IPS-20b (cell line): ENCODE results near the gene TUBB.
"Not testable (repeated sequence)": the region's sequence is repeated elsewhere in the genome, so short reads cannot be mapped to it uniquely, and the experiment has no call there.

Experiments
- H3K27ac ChIP-seq: one replicate; pipeline ENCODE4 v1.5.1; 2013; ENCODE audit warnings: low read length
- H3K27me3 ChIP-seq: 2 replicates; pipeline ENCODE4 v1.6.1; 2013; ENCODE audit warnings: mild to moderate bottlenecking, low read length, inconsistent platforms; ENCODE audit not compliant: insufficient read depth
- H3K36me3 ChIP-seq: 2 replicates; pipeline ENCODE4 v1.6.1; 2013; ENCODE audit warnings: low read depth, mild to moderate bottlenecking, inconsistent platforms, low read length, moderate library complexity; ENCODE audit not compliant: insufficient read depth
- H3K4me1 ChIP-seq: 2 replicates; pipeline ENCODE4 v1.6.1; 2013; ENCODE audit warnings: mild to moderate bottlenecking, control low read depth, inconsistent platforms, low read length, moderate library complexity; ENCODE audit not compliant: insufficient read depth
- H3K4me3 ChIP-seq: 2 replicates; pipeline ENCODE4 v1.5.1; 2013; ENCODE audit warnings: mild to moderate bottlenecking, low read length, inconsistent platforms
- H3K9ac ChIP-seq: 2 replicates; pipeline ENCODE4 v1.6.1; 2013; ENCODE audit warnings: low read depth, mild to moderate bottlenecking, inconsistent platforms, low read length, moderate library complexity
- H3K9me3 ChIP-seq: 2 replicates; pipeline ENCODE4 v1.6.1; 2013; ENCODE audit warnings: mild to moderate bottlenecking, low read depth, low read length, inconsistent platforms; ENCODE audit not compliant: insufficient read depth

TUBB gene

DNA sequence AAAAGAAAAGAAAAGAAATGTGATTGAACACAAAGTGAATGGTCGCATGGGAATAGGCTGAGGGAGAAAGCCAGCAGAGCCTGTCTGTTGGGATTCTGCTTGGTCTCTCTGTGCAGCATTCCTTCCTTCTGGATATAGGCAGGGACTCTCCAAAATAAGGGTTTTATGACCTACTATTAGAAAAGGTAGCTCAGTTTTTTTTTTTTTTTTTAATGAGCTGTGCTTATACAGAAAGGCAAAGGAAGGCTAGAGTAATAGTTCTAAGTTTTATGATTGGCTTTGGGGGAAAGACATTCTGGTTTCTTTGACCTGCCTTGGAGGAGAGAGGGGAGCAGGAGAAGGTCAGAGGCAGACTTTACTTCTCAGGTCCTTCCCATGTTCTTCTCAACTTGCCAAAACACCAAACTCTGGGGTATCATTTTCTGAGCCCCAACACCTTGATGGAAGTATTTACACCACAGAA, 43.0 kb downstream of the TUBB start:
- Histone ChIP-seq H3K27ac (peak overlapping the region; percentile 67), H3K27me3 (no peaks in the 10 kb centered on the region), H3K9me3 (no peaks in the 10 kb centered on the region), H3K9ac (peak overlapping the region; percentile 60; the same call in 1 of the 2 replicates), H3K4me3 (no peak overlapping the region), H3K36me3 (no peaks in the 10 kb centered on the region), H3K4me1 (peaks cover 41% of the 10 kb centered on the region)

- peak overlapping the region; percentile 60; the same call in 1 of the 2 replicates for H3K9ac ChIP-seq
- H3K4me3 ChIP-seq, result peak overlapping the region; percentile 27; the same call in 1 of the 2 replicates
- H3K9me3 ChIP-seq, result no peaks in the 10 kb centered on the region
- H3K4me1 ChIP-seq, result peaks cover 42% of the 10 kb centered on the region
- H3K27ac ChIP-seq, result peak overlapping the region; percentile 67
- no peaks in the 10 kb centered on the region for H3K27me3 ChIP-seq
- no peaks in the 10 kb centered on the region for H3K36me3 ChIP-seq
Measured at GRCh38 chr6:30763618-30764489, 43.7 kb downstream of the TUBB start.

DNA sequence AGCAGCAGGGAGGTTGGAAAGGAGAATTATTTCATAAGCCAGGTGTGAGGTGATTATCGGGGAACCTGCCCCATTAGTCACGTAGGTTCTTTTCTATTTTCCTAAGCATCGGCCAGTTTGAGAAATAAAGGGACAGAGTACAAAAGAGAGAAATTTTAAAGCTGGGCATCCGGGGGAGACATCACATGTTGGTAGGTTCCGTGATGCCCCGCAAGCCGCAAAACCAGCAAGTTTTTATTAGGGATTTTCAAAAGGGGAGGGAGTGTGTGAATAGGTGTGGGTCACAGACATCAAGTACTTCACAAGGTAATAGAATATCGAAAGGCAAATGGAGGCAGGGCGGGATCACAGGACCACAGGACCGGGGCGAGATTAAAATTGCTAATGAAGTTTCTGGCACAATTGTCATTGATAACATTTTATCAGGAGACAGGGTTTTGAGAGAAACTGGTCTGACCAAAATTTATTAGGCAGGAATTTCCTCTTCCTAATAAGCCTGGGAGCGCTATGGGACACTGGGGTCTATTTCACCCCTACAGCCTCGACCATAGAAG, 44.4 kb downstream of the TUBB start:
- Histone ChIP-seq H3K4me3 (peak overlapping the region; percentile 27; the same call in 1 of the 2 replicates), H3K4me1 (peaks cover 44% of the 10 kb centered on the region), H3K9ac (peak overlapping the region; percentile 60; the same call in 1 of the 2 replicates), H3K27ac (peak overlapping the region; percentile 4)
- not testable (repeated sequence) for H3K27me3 ChIP-seq, H3K36me3 ChIP-seq, H3K9me3 ChIP-seq

GRCh38 chr6:30765495-30765894, 45.3 kb downstream of the TUBB start:
- H3K9me3 ChIP-seq, H3K27ac ChIP-seq, H3K27me3 ChIP-seq, H3K36me3 ChIP-seq: not testable (repeated sequence)
- H3K4me1 ChIP-seq, result peaks cover 51% of the 10 kb centered on the region
- peak overlapping the region; percentile 21; the same call in 1 of the 2 replicates for H3K4me3 ChIP-seq
- peak overlapping the region; percentile 30; the same call in 1 of the 2 replicates for H3K9ac ChIP-seq

- peak overlapping the region; percentile 18 for H3K27ac ChIP-seq
- H3K9me3 ChIP-seq, result no peaks in the 10 kb centered on the region
- peaks cover 48% of the 10 kb centered on the region for H3K4me1 ChIP-seq
- H3K4me3 ChIP-seq, result no peak overlapping the region
- no peaks in the 10 kb centered on the region for H3K36me3 ChIP-seq
- H3K9ac ChIP-seq, result peak overlapping the region; percentile 1; the same call in 1 of the 2 replicates
- no peaks in the 10 kb centered on the region for H3K27me3 ChIP-seq
Measured at GRCh38 chr6:30766461-30767157, 46.5 kb downstream of the TUBB start.

GRCh38 chr6:30767158-30767943, 47.2 kb downstream of the TUBB start:
- no peak overlapping the region for H3K27ac ChIP-seq
- peaks cover 45% of the 10 kb centered on the region for H3K4me1 ChIP-seq
- no peaks in the 10 kb centered on the region for H3K27me3 ChIP-seq
- no peaks in the 10 kb centered on the region for H3K36me3 ChIP-seq
- H3K4me3 ChIP-seq, result no peak overlapping the region
- H3K9me3 ChIP-seq, result no peaks in the 10 kb centered on the region
- H3K9ac ChIP-seq, result no peak overlapping the region; the same call in 1 of the 2 replicates

DNA sequence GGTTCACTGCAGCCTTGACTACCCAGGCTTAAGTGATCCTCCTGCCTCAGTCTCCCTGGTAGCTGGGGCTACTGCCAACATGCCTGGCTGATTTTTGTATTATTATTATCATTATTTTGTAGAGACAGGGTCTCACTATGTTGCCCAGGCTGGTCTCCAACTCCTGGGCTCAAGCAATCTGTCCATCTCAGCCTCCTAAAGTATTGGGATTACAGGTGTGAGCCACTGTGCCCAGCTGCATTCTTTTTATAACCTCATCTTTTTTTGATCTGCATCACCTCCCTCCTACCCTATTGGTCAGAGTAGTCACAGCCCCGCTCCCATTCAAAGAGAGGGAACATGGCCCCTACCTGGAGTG, 47.8 kb downstream of the TUBB start:
- Histone ChIP-seq H3K9ac (no peak overlapping the region), H3K9me3 (no peaks in the 10 kb centered on the region), H3K4me3 (no peak overlapping the region), H3K4me1 (peaks cover 45% of the 10 kb centered on the region), H3K27me3 (no peaks in the 10 kb centered on the region), H3K27ac (no peak overlapping the region), H3K36me3 (no peaks in the 10 kb centered on the region)

DNA sequence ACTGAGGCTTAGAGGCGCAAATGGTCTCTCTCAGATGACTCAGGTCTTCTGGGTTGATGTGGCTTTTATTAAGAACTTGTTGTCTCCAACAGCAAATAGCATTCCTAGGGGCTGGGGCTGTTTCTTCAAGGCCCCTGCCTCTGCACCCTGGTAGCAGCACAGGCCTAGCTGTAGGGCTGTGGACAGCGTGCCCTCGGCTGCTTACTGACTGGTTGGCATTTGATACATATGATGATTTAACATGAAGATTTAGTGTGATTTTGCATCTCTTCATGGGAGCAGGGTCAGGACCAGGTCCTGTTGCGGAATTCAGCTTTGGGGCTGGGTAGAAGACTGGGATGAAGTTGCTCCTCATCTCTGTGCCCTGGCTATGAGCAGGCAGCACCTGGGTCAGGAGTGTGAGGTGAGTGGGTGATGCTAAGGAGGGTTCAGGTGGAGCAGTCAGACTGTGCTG, 48.5 kb downstream of the TUBB start:
- Histone ChIP-seq H3K9me3 (no peaks in the 10 kb centered on the region), H3K4me1 (peaks cover 38% of the 10 kb centered on the region), H3K9ac (no peak overlapping the region; the same call in 1 of the 2 replicates), H3K36me3 (no peaks in the 10 kb centered on the region), H3K4me3 (no peak overlapping the region), H3K27ac (no peak overlapping the region), H3K27me3 (no peaks in the 10 kb centered on the region)

DNA sequence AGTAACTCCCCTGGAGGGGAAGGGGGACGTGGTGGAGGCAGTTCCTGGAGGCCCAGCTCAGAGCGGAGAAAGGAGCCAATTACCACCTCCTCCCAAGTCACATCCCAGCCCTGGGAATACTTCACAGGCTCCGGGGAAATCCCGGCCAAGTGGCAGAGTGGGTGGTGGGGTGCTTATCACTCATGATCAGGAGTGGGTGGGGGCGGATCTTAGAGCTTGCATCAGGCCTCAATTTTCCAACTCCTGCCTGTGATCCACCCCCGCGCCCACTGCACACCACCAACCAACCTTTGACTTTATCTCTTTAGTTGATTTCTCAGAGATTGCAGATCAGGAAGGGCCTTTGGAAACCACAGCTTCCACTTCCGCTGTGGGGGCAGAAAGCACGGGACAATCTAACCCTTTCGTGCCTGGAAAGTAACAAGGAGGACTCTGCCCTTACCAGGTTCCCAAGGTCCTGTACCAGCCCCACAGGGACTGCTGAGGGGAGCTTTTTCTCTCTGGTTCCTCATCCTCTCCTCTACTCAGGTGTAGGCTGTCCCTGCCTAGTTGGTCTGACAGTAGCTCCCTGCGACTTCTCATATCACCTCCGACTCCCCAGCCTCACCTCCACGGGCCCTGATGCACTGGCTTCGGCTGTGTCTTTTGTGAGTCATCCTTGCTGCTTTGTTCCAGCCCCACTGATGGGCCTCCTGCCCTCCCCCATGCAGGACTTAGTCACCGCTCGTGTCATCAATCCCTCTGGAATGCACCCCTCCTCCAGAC, 49.1 kb downstream of the TUBB start:
- peak overlapping the region; percentile 57; the same call in 1 of the 2 replicates for H3K9ac ChIP-seq
- H3K9me3 ChIP-seq, result no peaks in the 10 kb centered on the region
- peak overlapping the region; percentile 10 for H3K27ac ChIP-seq
- no peaks in the 10 kb centered on the region for H3K27me3 ChIP-seq
- H3K4me1 ChIP-seq, result peaks cover 37% of the 10 kb centered on the region
- H3K36me3 ChIP-seq, result no peaks in the 10 kb centered on the region
- H3K4me3 ChIP-seq, result no peak overlapping the region; the same call in 1 of the 2 replicates

GRCh38 chr6:30769853-30770524, 49.8 kb downstream of the TUBB start:
- Histone ChIP-seq H3K27me3 (no peaks in the 10 kb centered on the region), H3K4me3 (no peak overlapping the region), H3K27ac (no peak overlapping the region), H3K9me3 (no peaks in the 10 kb centered on the region), H3K9ac (no peak overlapping the region), H3K4me1 (peaks cover 36% of the 10 kb centered on the region), H3K36me3 (no peaks in the 10 kb centered on the region)
